Adrenal gland (tissue), 12 donors: ENCODE data around the gene NUP160. TPM values are rescaled to one million over a fixed set of nuclear protein-coding genes. Genes with fewer than 3 reads are reported as not detected.
"Not testable (repeated sequence)": the region's sequence is repeated elsewhere in the genome, so short reads cannot be mapped to it uniquely, and the experiment has no call there.

ENCODE experiments used
- DNase-seq, 7 donors: peaks; one replicate each; pipeline ENCODE4 v3.0.0-alpha.2; 2019 to 2020
- H3K27ac ChIP-seq, 5 donors: fragments of 200-600 bp; sonication (generic) in 4 of 5; 1 replicate in 3 of 5; 2 replicates in 2 of 5; pipeline versions ENCODE4 v1.5.1 to v1.8.0; 2016 to 2020; ENCODE audit warnings: mild to moderate bottlenecking in 1 of 5
- H3K27me3 ChIP-seq: fragments of 200-600 bp; 2 replicates; pipeline ENCODE4 v1.8.0; 2021
- H3K36me3 ChIP-seq, 2 donors: fragments of 200-600 bp; replicated peaks in 1 of 2; 1 replicate in 1 of 2; 2 replicates in 1 of 2; pipeline versions ENCODE4 v1.5.1 to v1.8.0; 2018 to 2022
- H3K4me1 ChIP-seq, 2 donors: fragments of 200-600 bp; replicated peaks in 1 of 2; 1 replicate in 1 of 2; 2 replicates in 1 of 2; pipeline versions ENCODE4 v1.5.1 to v1.8.0; 2018 to 2021
- H3K4me3 ChIP-seq, 4 donors: fragments of 200-600 bp; sonication (generic) in 3 of 4; one replicate each; pipeline ENCODE4 v1.5.1; 2016 to 2018
- H3K9me3 ChIP-seq, 3 donors: fragments of 200-600 bp; sonication (generic) in 1 of 3; replicated peaks in 1 of 3; 1 replicate in 2 of 3; 2 replicates in 1 of 3; pipeline versions ENCODE4 v1.5.1 to v1.8.0; 2016 to 2021
- CTCF ChIP-seq, 6 experiments: fragments of 450-650 bp in 4 of 6; fragments of 200-600 bp in 2 of 6; sonication (generic) in 1 of 6; IDR thresholded peaks; 1 replicate in 5 of 6; 2 replicates in 1 of 6; pipeline versions ENCODE4 v1.5.1 to v1.8.0; 2016 to 2021; ENCODE audit warnings: antibody characterized with exemption in 6 of 6, mild to moderate bottlenecking in 2 of 6, moderate library complexity in 1 of 6
- POLR2A ChIP-seq, 2 donors: fragments of 450-650 bp; IDR thresholded peaks; one replicate each; pipeline ENCODE4 v1.6.1; 2017; ENCODE audit warnings: antibody characterized with exemption in 2 of 2, mild to moderate bottlenecking in 2 of 2, moderate library complexity in 1 of 2
- WGBS, 4 donors: extraction: QIAGEN DNeasy Blood & Tissue Kit in 2 of 4; methylation state at CpG; one replicate each; pipeline versions ENCODE4 v1.1.5 to v1.1.7; 2013 to 2017; 5-methylcytosine and 5-hydroxymethylcytosine counted together
- intact Hi-C, 2 donors: fragments of 100-400 bp; cut with DNase I; formaldehyde crosslinking; loops; one replicate each; pipeline versions ENCODE4 v1.14.1 to v1.15.0; 2022 to 2023
- polyA plus RNA-seq, 3 donors: library from polyadenylated mRNA; stranded (reverse); fragments of 200-250 nt in 2 of 3; fragments of 350-450 nt in 1 of 3; fragmentation: Illumina TruSeq in 1 of 3; extraction: RNeasy Lipid Tissue Mini Kit (QIAGEN cat#74804) in 1 of 3; gene quantifications; one replicate each; pipeline ENCODE4 v1.2.3, GENCODE V29; 2013 to 2014
- total RNA-seq, 9 donors: library from RNA; depleted of rRNA in 4 of 9; stranded (reverse); fragments of >200 nt in 4 of 9; fragments of 120-200 nt in 1 of 9; fragmentation: NEBNext Ultra II Directional in 1 of 9; extraction: Animal tissue kit (Norgen Biotek cat#: 25700) in 1 of 9; gene quantifications; one replicate each; pipeline versions ENCODE4 v1.1.0 to v1.2.4, GENCODE V29; 2013 to 2023
- donor health status: healthy with polysubstance abuse.
- donor health status: Bipolar disorder and iron deficiency.
- donor health status: DM: yes; HTN: yes; CAD: no.
- donor health status: DM: no; HTN: no; CAD: no.
- donor health status: DM: no; HTN: no; CAD: no.
- donor health status: DM: yes; HTN: yes; CAD: no.

NUP160 gene
- total and polyA plus RNA-seq, 12 donors = 10.1 to 29.8 (median 21.4) TPM

GRCh38 chr11:47756208-47756607 is 91.9 kb downstream of the NUP160 start:
- Histone ChIP-seq H3K27ac (no peak overlapping the region), H3K4me1 (no peaks in the 10 kb centered on the region), H3K27me3 (no peaks in the 10 kb centered on the region), H3K4me3 (no peak overlapping the region), H3K36me3 (peaks cover 0 to 82% of the 10 kb centered on the region in 2 donors), H3K9me3 (no peaks in the 10 kb centered on the region)
- intact Hi-C loops = no loop called here
- TF ChIP-seq POLR2A (IDR thresholded peaks at IDR 0.05) = no peak
- no peak for TF ChIP-seq CTCF (IDR thresholded peaks at IDR 0.05)
- DNase-seq = no peak
- WGBS, 4 donors = 92 to 97% (median 95%) methylated on average over 4 of the region's 4 CpGs

- Histone ChIP-seq H3K9me3 (no peaks in the 10 kb centered on the region), H3K36me3 (peaks cover 0 to 92% of the 10 kb centered on the region in 2 donors), H3K4me3 (no peak overlapping the region), H3K4me1 (no peaks in the 10 kb centered on the region), H3K27me3 (no peaks in the 10 kb centered on the region), H3K27ac (no peak overlapping the region)
- 76 to 88% (median 81%) methylated on average over 5 of the region's 5 CpGs for WGBS, 4 donors
- DNase-seq = no peak
- intact Hi-C loops = no loop called here
- no peak for TF ChIP-seq CTCF (IDR thresholded peaks at IDR 0.05)
- no peak for TF ChIP-seq POLR2A (IDR thresholded peaks at IDR 0.05)
Observed at GRCh38 chr11:47750725-47751124, 97.4 kb downstream of the NUP160 start.

- H3K4me1 ChIP-seq, H3K27me3 ChIP-seq, intact Hi-C loops, H3K9me3 ChIP-seq, H3K4me3 ChIP-seq, H3K27ac ChIP-seq, DNase-seq: not testable (repeated sequence)
- 87 to 97% (median 92%) methylated on average over 7 of the region's 7 CpGs for WGBS, 4 donors
- H3K36me3 ChIP-seq = peaks cover 0 to 95% of the 10 kb centered on the region in 2 donors
Observed at GRCh38 chr11:47742494-47742893, 105.7 kb downstream of the NUP160 start.

- DNase-seq, H3K27ac ChIP-seq, H3K4me3 ChIP-seq, H3K9me3 ChIP-seq, H3K4me1 ChIP-seq, H3K27me3 ChIP-seq, intact Hi-C loops: not testable (repeated sequence)
- peaks cover 0 to 95% of the 10 kb centered on the region in 2 donors for H3K36me3 ChIP-seq
- 69 to 99% (median 88%) methylated on average over 7 of the region's 7 CpGs for WGBS, 4 donors
Observed at GRCh38 chr11:47737817-47738216, 110.3 kb downstream of the NUP160 start.

- H3K27ac ChIP-seq = no peak overlapping the region
- 82 to 87% (median 86%) methylated on average over 10 of the region's 10 CpGs for WGBS, 4 donors
- H3K4me1 ChIP-seq = no peaks in the 10 kb centered on the region
- no peak overlapping the region for H3K4me3 ChIP-seq
- H3K27me3 ChIP-seq = no peaks in the 10 kb centered on the region
- H3K9me3 ChIP-seq = no peaks in the 10 kb centered on the region
- no peak for DNase-seq
- peaks cover 0 to 100% of the 10 kb centered on the region in 2 donors for H3K36me3 ChIP-seq
- intact Hi-C loops = no loop called here
- TF ChIP-seq CTCF (IDR thresholded peaks at IDR 0.05) (no peak), POLR2A (IDR thresholded peaks at IDR 0.05) (no peak)
Observed at GRCh38 chr11:47732271-47732670, 115.9 kb downstream of the NUP160 start.
